HG02798 (cell line): Measurements from ENCODE around the gene CABP1.
"Not testable (repeated sequence)": the region's sequence is repeated elsewhere in the genome, so short reads cannot be mapped to it uniquely, and the experiment has no call there.

Source experiments
- ATAC-seq: cut with Tn5 transposase; IDR thresholded peaks from one replicate; pipeline ENCODE4 v1.9.1; 2021; ENCODE audit warnings: mild to moderate bottlenecking; ENCODE audit not compliant: unreplicated experiment, poor library complexity

CABP1 gene

GRCh38 chr12:120639771-120640721, at the start of gene CABP1:
Gene CABP1 (plus strand): TSS chr12:120640626. CDS start chr12:120640686, 60 bp downstream.
- peak; percentile 73 for ATAC-seq

- ATAC-seq, result no peak
These were observed 49.6 kb upstream of the CABP1 start for GRCh38 chr12:120590741-120591407.

GRCh38 chr12:120592121-120593049, 48.0 kb upstream of the CABP1 start:
- no peak for ATAC-seq

DNA sequence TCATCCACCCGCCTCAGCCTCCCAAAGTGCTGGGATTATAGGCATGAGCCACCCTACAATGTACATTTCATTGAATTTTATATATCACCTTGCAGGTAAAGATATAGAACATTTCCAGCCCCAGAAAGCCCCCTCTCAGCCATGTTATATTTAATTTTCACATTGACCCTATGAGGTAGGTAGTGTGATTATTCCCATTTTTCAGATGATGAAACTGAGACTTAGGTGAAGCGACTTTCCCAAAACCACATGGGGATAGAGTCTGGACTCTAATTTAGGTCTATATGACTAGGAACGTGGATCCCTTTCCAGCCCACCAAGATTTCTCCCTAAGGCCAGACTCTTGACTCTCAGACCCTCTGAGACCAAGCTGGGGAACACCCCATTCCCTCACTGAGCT, 43.5 kb upstream of the CABP1 start:
- no peak for ATAC-seq

DNA sequence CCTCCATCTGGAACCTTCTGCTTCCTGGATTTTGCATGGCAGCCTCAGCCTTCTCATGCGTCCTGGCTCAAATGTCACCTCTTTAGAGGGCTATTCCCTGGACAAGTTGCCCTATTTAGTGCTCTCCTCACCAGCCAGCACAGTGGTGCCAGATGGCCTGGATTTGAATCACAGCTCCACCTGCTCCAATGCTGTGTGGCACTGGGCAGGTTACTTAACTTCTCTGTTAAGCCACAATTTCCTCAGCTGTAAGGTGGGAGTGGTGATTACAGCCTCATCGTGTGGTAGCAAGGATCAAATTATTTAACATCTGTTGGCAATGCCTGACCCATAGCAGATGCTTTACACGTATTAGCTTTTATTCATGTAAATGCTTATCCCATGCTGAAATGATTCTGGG, 42.6 kb upstream of the CABP1 start:
- no peak for ATAC-seq

DNA sequence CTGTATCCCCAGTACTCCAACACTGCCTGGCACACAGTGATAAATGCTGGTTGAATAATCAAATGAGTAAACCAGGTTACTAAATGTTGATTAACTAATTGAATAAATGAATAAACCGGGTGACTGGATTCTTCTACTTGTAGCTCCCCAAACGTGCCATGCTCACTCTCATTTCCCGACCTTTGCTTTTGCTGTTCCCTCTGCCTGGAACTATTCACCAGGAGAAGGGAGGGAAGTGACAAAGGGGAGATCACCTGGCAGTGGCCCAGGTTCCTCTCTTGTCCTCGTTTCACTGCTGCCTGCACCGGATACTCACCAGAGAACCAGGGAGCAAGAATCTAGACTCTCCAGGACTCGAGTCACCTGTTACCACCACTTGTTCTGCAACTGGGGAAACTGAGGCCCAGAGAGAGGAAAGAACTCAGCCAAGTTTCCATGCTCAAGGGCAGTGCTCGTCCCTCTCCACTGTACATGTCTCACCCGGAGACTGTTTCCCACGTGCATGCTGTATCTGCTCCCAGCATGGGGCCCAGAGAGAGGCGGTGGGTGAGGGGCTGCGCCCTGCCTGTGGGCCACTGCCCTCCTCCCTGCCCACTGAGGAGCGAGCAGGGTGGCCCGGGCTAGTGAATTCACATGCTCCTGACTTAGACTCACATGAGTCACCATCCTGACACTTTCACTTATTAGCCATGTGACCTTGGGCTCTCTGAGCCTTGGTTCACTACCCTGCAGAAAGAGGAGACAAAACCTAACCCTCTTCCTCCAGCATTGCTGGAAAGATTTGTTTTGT, 41.6 kb upstream of the CABP1 start:
- no peak for ATAC-seq

DNA sequence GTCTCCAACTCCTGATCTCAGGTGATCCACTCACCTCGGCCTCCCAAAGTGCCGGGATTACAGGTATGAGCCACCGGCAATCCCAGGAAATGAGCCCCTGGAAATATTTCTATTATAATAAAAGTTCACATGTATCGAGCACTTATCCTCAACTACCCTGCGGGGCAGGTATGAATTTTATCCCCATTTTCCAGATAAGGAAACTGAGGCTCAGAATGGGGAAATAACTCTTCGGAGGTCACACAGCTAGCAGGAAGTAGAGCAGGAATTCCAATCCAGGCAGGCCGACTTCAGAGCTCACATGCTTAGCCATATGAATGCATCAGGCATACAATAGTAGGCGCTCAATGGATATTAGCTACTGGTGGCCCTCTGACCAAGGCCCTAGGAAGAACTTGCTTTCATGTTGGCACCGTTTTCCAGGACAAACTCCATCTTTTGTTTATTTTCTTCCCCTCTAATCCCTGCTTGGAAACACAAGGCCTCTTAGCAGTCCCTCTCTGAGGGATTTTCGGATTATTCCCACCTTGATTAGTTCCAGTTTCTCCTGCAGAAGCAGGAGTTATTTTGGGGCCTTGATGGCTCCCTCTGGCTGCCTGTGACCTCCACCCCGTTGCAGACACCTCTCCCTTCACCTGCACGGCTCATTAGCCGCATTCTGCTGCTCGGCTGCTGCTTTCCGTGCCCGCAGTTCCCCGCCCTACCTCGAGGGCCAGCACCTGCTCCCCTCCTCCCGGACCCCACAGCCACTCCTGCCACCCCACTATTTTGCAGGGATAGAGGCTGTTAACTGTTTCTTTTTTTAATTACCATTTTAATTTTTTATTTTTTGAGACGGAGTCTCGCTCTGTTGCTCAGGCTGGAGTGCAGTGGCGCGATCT, 40.5 kb upstream of the CABP1 start:
- ATAC-seq, result no peak

DNA sequence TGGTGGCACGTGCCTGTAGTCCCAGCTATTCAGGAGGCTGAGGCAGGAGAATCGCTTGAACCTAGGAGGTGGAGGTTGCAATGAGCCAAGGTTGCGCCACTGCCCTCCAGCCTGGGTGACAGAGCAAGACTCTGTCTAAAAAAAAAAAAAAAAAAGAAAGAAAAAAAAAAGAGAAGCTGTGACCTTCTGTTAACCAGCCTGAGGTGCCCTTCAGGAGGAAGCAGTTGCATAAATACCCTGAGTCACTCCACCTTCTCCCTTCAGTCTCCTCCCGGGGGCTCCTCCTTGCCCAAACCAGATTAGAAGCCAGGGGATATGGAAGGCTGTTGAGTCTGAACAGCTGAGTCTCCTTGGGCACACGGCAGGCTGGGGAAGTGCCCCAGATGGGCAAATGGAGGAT, 38.0 kb upstream of the CABP1 start:
- not testable (repeated sequence) for ATAC-seq

DNA sequence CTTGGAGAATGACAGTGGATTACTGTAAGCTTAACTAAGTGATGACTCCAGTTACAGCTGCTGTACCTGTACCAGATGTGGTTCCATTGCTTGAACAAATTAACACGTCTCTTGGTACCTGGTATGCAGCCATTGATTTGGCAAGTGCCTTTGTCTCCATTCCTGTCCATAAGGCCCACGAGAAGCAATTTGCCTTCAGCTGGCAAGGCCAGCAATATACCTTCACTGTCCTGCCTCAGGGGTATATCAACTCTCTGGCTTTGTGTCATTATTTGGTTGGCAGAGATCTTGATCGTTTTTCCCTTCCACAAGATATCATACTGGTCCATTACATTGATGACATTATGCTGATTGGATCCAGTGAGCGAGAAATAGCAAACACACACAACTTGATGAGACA, 29.9 kb upstream of the CABP1 start:
- ATAC-seq, result no peak

DNA sequence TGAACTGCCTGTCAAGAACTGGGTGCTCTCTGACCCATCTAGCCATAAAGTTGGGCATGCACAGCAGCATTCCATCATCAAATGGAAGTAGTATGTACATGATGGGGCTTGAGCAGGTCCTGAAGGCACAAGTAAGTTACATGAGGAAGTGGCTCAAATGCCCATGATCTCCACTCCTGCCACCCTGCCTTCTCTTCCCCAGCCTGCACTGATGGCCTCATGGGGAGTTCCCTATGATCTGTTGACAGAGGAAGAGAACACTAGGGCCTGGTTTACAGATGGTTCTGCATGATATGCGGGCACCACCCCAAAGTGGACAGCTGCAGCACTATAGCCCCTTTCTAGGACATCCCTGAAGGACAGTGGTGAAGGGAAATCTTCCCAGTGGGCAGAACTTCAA, 28.9 kb upstream of the CABP1 start:
- not testable (repeated sequence) for ATAC-seq

DNA sequence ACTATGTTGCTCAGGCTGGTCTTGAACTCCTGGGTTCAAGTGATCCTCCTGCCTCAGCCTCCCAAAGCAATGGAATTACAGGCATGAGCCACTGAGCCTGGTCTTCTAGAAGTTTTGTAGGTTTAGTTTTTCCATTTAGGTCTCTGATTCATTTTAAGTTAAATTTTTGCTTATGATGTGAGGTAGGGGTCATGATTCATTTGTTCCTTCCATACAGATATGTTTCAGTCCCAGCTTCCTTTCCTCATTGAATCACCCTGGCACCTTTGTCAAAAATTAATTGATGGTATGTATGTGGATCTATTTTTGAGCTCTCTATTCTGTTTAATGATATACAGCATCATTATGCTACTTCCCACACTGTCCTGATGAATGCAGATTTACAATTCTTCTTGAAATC, 25.6 kb upstream of the CABP1 start:
- no peak for ATAC-seq

- ATAC-seq, result not testable (repeated sequence)
These were observed 23.2 kb upstream of the CABP1 start for GRCh38 chr12:120617193-120617592.

GRCh38 chr12:120617767-120618166, 22.7 kb upstream of the CABP1 start:
- ATAC-seq, result not testable (repeated sequence)

DNA sequence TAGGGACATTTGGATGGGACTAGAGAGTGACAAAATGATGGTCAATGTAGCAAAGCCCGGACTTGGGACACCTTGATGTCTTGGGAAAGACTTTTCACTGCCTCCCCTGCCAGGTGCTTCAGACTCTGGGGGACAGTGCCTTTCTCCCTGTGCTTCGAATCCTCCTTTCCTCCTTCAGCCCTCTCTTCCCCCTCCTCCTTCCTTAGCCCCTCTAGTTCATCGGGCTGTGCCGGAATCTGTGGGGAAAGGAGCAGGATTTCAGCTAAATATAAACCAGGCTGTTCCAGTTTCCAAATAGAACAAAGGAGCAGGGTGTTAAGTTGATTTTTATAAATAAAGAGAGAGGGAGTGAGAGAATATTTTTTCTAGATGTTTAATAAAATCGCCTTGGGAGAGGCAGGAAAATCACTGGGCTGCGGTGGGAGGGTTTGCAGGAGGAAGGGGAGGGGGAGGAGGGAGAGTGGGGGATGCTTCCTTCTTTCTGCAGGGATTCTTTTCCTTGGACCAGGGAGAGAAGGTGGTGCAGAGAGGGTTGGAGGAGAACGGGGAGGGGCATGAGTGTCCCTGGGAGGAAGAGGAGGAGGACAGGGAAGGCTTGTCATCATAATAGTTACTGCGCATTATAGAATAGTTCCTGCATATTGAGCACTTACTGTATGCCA, 21.3 kb upstream of the CABP1 start:
- ATAC-seq, result no peak

- ATAC-seq, result no peak
These were observed 19.8 kb upstream of the CABP1 start for GRCh38 chr12:120620624-120621023.

DNA sequence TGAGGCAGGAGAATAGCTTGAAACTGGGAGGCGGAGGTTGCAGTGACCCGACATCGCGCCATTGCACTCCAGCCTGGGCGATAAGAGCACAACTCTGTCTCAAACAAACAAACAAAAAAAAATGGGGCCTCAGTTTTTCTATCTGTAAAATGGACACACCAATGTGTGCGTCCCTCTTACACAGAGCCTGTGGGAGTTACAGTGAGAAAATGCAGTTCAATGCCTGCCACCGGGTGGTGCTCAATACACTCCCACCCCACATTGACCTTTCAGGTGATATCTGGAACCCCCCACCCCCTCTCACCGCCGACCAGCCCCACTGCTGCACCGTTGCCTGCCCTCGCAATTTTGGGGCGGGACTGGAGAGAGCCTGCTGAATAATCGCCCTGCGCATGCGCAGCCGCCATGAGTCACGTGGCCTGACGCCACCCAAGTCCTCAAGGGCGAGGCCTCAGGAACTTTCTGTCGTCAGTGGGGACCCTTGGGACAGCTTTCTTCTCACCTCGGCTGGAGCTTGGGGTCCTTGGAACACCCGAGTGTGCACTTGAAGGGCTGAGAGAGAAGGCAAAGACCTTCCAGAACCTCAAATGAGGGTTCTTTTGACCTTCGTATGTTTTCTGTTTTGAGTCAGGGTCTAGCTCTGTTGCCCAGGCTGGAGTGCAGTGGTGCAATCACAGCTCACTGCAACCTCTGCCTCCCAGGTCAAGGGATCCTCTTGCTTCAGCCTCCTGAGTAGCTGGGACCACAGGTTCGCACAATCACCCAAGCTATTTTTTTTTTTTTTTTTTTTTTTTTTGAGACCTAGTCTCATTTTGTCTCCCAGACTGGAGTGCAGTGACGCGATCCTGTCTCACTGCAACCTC, 14.6 kb upstream of the CABP1 start:
- no peak for ATAC-seq

DNA sequence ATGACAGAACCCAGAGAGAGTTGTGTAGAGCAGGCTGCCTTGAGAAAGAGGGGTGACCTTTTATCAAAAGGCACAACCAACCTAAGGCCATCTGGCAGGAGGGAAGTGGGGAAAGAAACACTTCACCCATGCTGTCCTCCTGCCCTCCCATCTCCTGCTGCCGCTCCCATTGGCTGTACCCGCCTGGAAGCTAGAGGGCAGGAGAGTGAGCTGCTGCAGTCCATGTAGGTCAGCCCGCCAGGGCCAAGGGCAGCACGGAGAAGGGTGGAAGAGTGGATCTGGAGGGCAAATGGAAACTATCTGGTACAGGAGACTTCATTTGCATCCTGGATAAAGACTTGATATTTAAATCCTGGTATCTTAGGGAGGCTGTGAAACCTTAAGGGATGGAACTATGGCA, 11.5 kb upstream of the CABP1 start:
- no peak for ATAC-seq
